Measurements from ENCODE around the gene PRLHR. TPM values are rescaled to one million over a fixed set of nuclear protein-coding genes. Genes with fewer than 3 reads are reported as not detected.

PRLHR gene
- total and polyA plus RNA-seq, 2 of the 4 experiments (the other 2 are of a cell fraction) = not detected

DNA sequence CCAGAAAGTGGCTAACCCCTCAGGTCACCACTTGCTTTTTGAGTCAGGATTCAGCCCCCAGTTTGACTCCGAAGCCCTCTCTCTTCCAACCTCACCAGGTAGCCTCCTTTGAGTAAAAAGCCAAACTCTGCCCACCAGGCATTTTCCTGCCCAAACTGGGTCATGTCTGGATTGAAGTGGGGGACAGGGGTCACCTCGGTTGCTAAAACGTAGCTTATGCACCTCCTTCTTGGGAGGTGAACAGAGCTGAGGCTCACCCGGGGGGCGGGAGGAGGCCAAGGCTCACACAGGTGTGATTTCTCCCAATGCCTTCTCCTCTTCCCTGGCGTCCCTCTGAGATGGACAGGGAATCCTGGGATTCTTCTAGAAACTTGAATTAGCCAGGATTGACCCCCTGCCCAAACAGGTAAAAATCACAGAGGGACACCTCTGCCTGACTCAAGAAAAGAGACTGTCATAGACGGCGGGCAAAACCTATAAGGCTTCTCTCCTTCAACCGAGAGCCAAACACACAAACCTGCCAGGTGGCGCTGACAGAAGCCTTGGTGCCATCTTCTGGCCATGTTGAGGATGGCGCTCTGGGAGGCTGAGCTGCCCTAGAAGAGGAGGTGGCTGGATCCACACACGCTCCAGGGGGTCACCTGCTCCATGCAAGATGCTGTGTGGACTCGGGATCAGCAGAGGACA lies 51.6 kb downstream of the PRLHR start:
- Histone ChIP-seq H3K4me1 (ENCODE audit: control insufficient read depth, insufficient read depth, low read length) (no peaks in the 10 kb centered on the region), H2AFZ (replicated peaks; ENCODE audit: low read length, poor library complexity) (peak overlapping the region; percentile 51), H4K8ac (ENCODE audit: low read depth in 2 of 2, low read length in 2 of 2) (no peak overlapping the region), H2BK20ac (ENCODE audit: low read depth, low read length) (no peak overlapping the region), H3K9ac (ENCODE audit: low read depth, low read length) (no peak overlapping the region), H3K36me3 (ENCODE audit: control insufficient read depth, insufficient read depth, low read length) (no peaks in the 10 kb centered on the region), H3K4me3 (ENCODE audit: insufficient read depth, low read depth, low read length) (no peak overlapping the region), H3K56ac (ENCODE audit: extremely low read depth, insufficient read depth, low read length) (no peak overlapping the region), H3K9me3 (ENCODE audit: control insufficient read depth, insufficient read depth, low read length) (no peaks in the 10 kb centered on the region), H3K79me1 (ENCODE audit: low read depth in 1 of 2, low read length in 2 of 2) (no peaks in the 10 kb centered on the region), H3K27me3 (ENCODE audit: control insufficient read depth, insufficient read depth, low read length) (no peaks in the 10 kb centered on the region), H3K4me2 (ENCODE audit: low read depth, low read length) (no peak overlapping the region), H3K9me1 (ENCODE audit: insufficient read depth, low read length) (no peaks in the 10 kb centered on the region), H3K14ac (replicated peaks; ENCODE audit: low read depth, low read length) (no peak overlapping the region), H4K91ac (ENCODE audit: insufficient read depth, low read depth, low read length) (no peak overlapping the region), H4K20me1 (ENCODE audit: insufficient read depth, low read length) (no peaks in the 10 kb centered on the region), H2AK9ac (replicated peaks; ENCODE audit: low read depth, low read length, poor library complexity) (no peak overlapping the region), H2BK15ac (ENCODE audit: low read depth, low read length) (no peak overlapping the region), H3K4ac (ENCODE audit: low read depth, low read length) (no peak overlapping the region), H2BK120ac (ENCODE audit: low read depth, low read length) (no peak overlapping the region), H2AK5ac (ENCODE audit: low read depth, low read length) (no peak overlapping the region), H2BK5ac (ENCODE audit: low read depth, low read length, poor library complexity, severe bottlenecking) (no peak overlapping the region), H3K27ac (ENCODE audit: insufficient read depth, low read length) (no peak overlapping the region), H3K23ac (ENCODE audit: low read depth, low read length) (no peak overlapping the region), H3K18ac (ENCODE audit: low read depth, low read length) (no peak overlapping the region), H4K5ac (ENCODE audit: low read depth, low read length) (no peak overlapping the region)
- DNase-seq (peak; percentile 5), ATAC-seq (ENCODE audit: low read depth) (peak; percentile 64; the same call in 1 of the 2 replicates)
- POLR2A ChIA-PET (ENCODE audit: unreplicated experiment) = no interaction called here
- no TSS peak for BruUV-seq (replicated peaks)
- intact Hi-C loops (cut with micrococcal nuclease) = no loop called here
- dilution Hi-C loops (cut with HindIII; ENCODE audit: low sequenced_read_pairs, unreplicated experiment) = no loop called here
- in situ Hi-C loops (cut with MboI; ENCODE audit: low sequenced_read_pairs) = no loop called here
- TF ChIP-seq RAD21 (IDR thresholded peaks at IDR 0.05; ENCODE audit: low read length) = 0 out of 2 replicates have a peak, but pooled peaks have one; percentile 21
- TF ChIP-seq BHLHE40 (IDR thresholded peaks at IDR 0.05; ENCODE audit: low read depth, low read length) = no peak
- TF ChIP-seq RFX5 (IDR thresholded peaks at IDR 0.05; ENCODE audit: low read depth, low read length) = no peak
- TF ChIP-seq, protein P1, sequence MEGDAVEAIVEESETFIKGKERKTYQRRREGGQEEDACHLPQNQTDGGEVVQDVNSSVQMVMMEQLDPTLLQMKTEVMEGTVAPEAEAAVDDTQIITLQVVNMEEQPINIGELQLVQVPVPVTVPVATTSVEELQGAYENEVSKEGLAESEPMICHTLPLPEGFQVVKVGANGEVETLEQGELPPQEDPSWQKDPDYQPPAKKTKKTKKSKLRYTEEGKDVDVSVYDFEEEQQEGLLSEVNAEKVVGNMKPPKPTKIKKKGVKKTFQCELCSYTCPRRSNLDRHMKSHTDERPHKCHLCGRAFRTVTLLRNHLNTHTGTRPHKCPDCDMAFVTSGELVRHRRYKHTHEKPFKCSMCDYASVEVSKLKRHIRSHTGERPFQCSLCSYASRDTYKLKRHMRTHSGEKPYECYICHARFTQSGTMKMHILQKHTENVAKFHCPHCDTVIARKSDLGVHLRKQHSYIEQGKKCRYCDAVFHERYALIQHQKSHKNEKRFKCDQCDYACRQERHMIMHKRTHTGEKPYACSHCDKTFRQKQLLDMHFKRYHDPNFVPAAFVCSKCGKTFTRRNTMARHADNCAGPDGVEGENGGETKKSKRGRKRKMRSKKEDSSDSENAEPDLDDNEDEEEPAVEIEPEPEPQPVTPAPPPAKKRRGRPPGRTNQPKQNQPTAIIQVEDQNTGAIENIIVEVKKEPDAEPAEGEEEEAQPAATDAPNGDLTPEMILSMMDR (conservative IDR thresholded peaks at IDR 0.05; ENCODE audit: low read depth, low read length) = peak; percentile 30
- CTCF ChIA-PET = no interaction called here
- WGBS, 2 experiments (ENCODE audit: extremely low coverage in 2 of 2, insufficient read length in 1 of 2) = no CpG with 5 or more reads among the region's 13 CpGs
